ENCODE results near the gene FARSB. TPM values are rescaled to one million over a fixed set of nuclear protein-coding genes. Genes with fewer than 3 reads are reported as not detected.
"Not testable (repeated sequence)": the region's sequence is repeated elsewhere in the genome, so short reads cannot be mapped to it uniquely, and the experiment has no call there.

The FARSB gene
- total RNA-seq, 4 donors from 2014 or later, result 9.4 to 24.1 (median 16.2) TPM

GRCh38 chr2:222698276-222698675 lies 42.4 kb upstream of the FARSB start:
- Histone ChIP-seq H3K9me3 (no peaks in the 10 kb centered on the region), H3K27ac (no peak overlapping the region), H3K27me3 (no peaks in the 10 kb centered on the region), H3K4me1 (no peaks in the 10 kb centered on the region), H3K4me3 (no peak overlapping the region), H3K36me3 (no peaks in the 10 kb centered on the region)
- no peak for DNase-seq
- TF ChIP-seq POLR2A (IDR thresholded peaks at IDR 0.05) (no peak), CTCF (IDR thresholded peaks at IDR 0.05) (no peak)
- intact Hi-C loops (cut with DNase I; ENCODE audit: low total_unique reads), result no loop called here

GRCh38 chr2:222693837-222694236 lies 37.9 kb upstream of the FARSB start:
- intact Hi-C loops (cut with DNase I; ENCODE audit: low total_unique reads), result no loop called here

GRCh38 chr2:222693413-222693812 lies 37.5 kb upstream of the FARSB start:
- H3K27ac ChIP-seq; H3K4me1 ChIP-seq; H3K36me3 ChIP-seq; intact Hi-C loops (cut with DNase I; ENCODE audit: low total_unique reads); DNase-seq; H3K9me3 ChIP-seq; H3K27me3 ChIP-seq; H3K4me3 ChIP-seq: not testable (repeated sequence)

More at GRCh38 chr2:222693837-222694236, 37.9 kb upstream of the FARSB start:
- no peak overlapping the region for H3K4me3 ChIP-seq
- TF ChIP-seq CTCF (IDR thresholded peaks at IDR 0.05) (no peak), POLR2A (IDR thresholded peaks at IDR 0.05) (no peak)
- no peak for DNase-seq
- H3K27me3 ChIP-seq, result no peaks in the 10 kb centered on the region
- no peaks in the 10 kb centered on the region for H3K36me3 ChIP-seq
- H3K9me3 ChIP-seq, result no peaks in the 10 kb centered on the region
- H3K27ac ChIP-seq, result no peak overlapping the region
- H3K4me1 ChIP-seq, result no peaks in the 10 kb centered on the region

GRCh38 chr2:222690564-222691200 lies 34.8 kb upstream of the FARSB start:
- no peak overlapping the region for H3K27ac ChIP-seq
- intact Hi-C loops (cut with DNase I; ENCODE audit: low total_unique reads), result no loop called here
- H3K4me1 ChIP-seq, result no peaks in the 10 kb centered on the region
- H3K9me3 ChIP-seq, result no peaks in the 10 kb centered on the region
- H3K27me3 ChIP-seq, result no peaks in the 10 kb centered on the region
- no peaks in the 10 kb centered on the region for H3K36me3 ChIP-seq
- DNase-seq, result peak; percentile 25 to 48
- H3K4me3 ChIP-seq, result no peak overlapping the region
- TF ChIP-seq POLR2A (IDR thresholded peaks at IDR 0.05) (no peak), CTCF (IDR thresholded peaks at IDR 0.05) (peak; percentile 55 to 70 (median 62))

- H3K4me3 ChIP-seq, result no peak overlapping the region
- intact Hi-C loops (cut with DNase I; ENCODE audit: low total_unique reads), result no loop called here
- no peaks in the 10 kb centered on the region for H3K9me3 ChIP-seq
- TF ChIP-seq POLR2A (IDR thresholded peaks at IDR 0.05), result no peak
- TF ChIP-seq CTCF (IDR thresholded peaks at IDR 0.05), result no peak
- H3K27me3 ChIP-seq, result no peaks in the 10 kb centered on the region
- DNase-seq, result no peak
- H3K4me1 ChIP-seq, result no peaks in the 10 kb centered on the region
- no peak overlapping the region for H3K27ac ChIP-seq
- no peaks in the 10 kb centered on the region for H3K36me3 ChIP-seq
These were observed 33.4 kb upstream of the FARSB start for GRCh38 chr2:222689322-222689721.

- Histone ChIP-seq H3K9me3 (no peaks in the 10 kb centered on the region), H3K4me1 (no peaks in the 10 kb centered on the region), H3K27me3 (no peaks in the 10 kb centered on the region), H3K36me3 (no peaks in the 10 kb centered on the region), H3K27ac (no peak overlapping the region), H3K4me3 (no peak overlapping the region)
- no peak for DNase-seq
- intact Hi-C loops (cut with DNase I; ENCODE audit: low total_unique reads), result no loop called here
- TF ChIP-seq POLR2A (IDR thresholded peaks at IDR 0.05) (no peak), CTCF (IDR thresholded peaks at IDR 0.05) (no peak)
These were observed 33.0 kb upstream of the FARSB start for GRCh38 chr2:222688917-222689316.

Data from uterus (tissue), 4 donors.